Sigmoid colon (tissue), 3 donors: ENCODE data around the gene JAM3.

Experiments
- CTCF ChIP-seq, 4 experiments: fragments of 450-650 bp in 3 of 4; fragments of 200-600 bp in 1 of 4; IDR thresholded peaks; one replicate each; pipeline ENCODE4 v1.5.1; 2016 to 2019; ENCODE audit warnings: antibody characterized with exemption in 4 of 4, mild to moderate bottlenecking in 3 of 4, moderate library complexity in 2 of 4
- POLR2A ChIP-seq, 2 donors: fragments of 450-650 bp; IDR thresholded peaks; one replicate each; pipeline ENCODE4 v1.6.1; 2016; ENCODE audit warnings: antibody characterized with exemption in 2 of 2, mild to moderate bottlenecking in 2 of 2, moderate library complexity in 2 of 2

- no peak for TF ChIP-seq CTCF (IDR thresholded peaks at IDR 0.05)
- TF ChIP-seq POLR2A (IDR thresholded peaks at IDR 0.05), result no peak
Measured at GRCh38 chr11:134176284-134176683, 107.4 kb downstream of the JAM3 start.
